Measurements from ENCODE around the gene C4orf36. TPM values are rescaled to one million over a fixed set of nuclear protein-coding genes. Genes with fewer than 3 reads are reported as not detected.

Gene C4orf36
- total RNA-seq, 1 experiment from 2014 or later, result 5.3 TPM

DNA sequence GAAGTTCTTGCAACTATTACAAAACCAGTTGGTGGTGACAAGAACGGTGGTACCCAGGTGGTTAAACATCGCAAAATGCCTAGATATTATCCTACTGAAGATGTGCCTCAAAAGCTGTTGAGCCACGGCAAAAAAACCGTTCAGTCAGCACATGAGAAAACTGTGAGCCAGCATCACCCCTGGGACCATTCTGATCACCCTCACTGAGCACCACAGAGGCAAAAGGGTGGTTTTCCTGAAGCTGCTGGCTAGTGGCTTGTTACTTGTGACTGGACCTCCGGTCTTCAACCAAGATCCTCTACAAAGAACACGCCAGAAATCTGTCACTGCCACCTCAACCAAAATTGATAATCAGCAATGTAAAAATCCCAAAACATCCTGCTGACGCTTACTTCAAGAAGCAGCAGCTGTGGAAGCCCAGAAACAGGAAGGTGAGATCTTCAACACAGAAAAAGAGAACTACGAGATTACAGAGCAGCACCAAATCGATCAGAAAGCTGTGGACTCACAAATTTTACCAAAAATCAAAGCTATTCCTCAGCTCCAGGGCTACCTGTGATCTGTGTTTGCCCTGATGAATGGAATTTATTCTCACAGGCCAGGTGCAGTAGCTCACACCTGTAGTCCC, 21.7 kb downstream of the C4orf36 start:
- H3K4me1 ChIP-seq (ENCODE audit: insufficient read depth, low read length, poor library complexity, severe bottlenecking), result no peaks in the 10 kb centered on the region
- POLR2A ChIA-PET (ENCODE audit: low non-redundant PET), result no interaction called here
- H3K36me3 ChIP-seq (ENCODE audit: insufficient read depth, low read length, poor library complexity, severe bottlenecking), result no peaks in the 10 kb centered on the region
- no peaks in the 10 kb centered on the region for H3K27me3 ChIP-seq (replicated peaks; ENCODE audit: insufficient read depth, low read depth, low read length, poor library complexity)
- DNase-seq (ENCODE audit: low spot score), result no peak
- CTCF ChIA-PET, result interaction anchor here (0.6 kb wide), 1 partner anchor 272 kb away, joined by 10 read pairs; no protein-coding TSS in a partner anchor
- H3K4me3 ChIP-seq (ENCODE audit: low read depth, low read length, poor library complexity, severe bottlenecking), result no peak overlapping the region
- H3K9me3 ChIP-seq (ENCODE audit: low read depth, low read length, poor library complexity, severe bottlenecking), result no peaks in the 10 kb centered on the region
- H3K27ac ChIP-seq (ENCODE audit: low read depth, low read length, poor library complexity, severe bottlenecking), result no peak overlapping the region
- intact Hi-C loops (cut with micrococcal nuclease; ENCODE audit: unreplicated experiment), result no loop called here
- TF ChIP-seq, protein P1, sequence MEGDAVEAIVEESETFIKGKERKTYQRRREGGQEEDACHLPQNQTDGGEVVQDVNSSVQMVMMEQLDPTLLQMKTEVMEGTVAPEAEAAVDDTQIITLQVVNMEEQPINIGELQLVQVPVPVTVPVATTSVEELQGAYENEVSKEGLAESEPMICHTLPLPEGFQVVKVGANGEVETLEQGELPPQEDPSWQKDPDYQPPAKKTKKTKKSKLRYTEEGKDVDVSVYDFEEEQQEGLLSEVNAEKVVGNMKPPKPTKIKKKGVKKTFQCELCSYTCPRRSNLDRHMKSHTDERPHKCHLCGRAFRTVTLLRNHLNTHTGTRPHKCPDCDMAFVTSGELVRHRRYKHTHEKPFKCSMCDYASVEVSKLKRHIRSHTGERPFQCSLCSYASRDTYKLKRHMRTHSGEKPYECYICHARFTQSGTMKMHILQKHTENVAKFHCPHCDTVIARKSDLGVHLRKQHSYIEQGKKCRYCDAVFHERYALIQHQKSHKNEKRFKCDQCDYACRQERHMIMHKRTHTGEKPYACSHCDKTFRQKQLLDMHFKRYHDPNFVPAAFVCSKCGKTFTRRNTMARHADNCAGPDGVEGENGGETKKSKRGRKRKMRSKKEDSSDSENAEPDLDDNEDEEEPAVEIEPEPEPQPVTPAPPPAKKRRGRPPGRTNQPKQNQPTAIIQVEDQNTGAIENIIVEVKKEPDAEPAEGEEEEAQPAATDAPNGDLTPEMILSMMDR (conservative IDR thresholded peaks at IDR 0.05; ENCODE audit: low read depth, low read length), result no peak
- no peak for TF ChIP-seq EZH2 (IDR thresholded peaks at IDR 0.05; ENCODE audit: borderline replicate concordance, low read depth, low read length, poor library complexity, severe bottlenecking)
- BruUV-seq (replicated peaks), result no TSS peak

DNA sequence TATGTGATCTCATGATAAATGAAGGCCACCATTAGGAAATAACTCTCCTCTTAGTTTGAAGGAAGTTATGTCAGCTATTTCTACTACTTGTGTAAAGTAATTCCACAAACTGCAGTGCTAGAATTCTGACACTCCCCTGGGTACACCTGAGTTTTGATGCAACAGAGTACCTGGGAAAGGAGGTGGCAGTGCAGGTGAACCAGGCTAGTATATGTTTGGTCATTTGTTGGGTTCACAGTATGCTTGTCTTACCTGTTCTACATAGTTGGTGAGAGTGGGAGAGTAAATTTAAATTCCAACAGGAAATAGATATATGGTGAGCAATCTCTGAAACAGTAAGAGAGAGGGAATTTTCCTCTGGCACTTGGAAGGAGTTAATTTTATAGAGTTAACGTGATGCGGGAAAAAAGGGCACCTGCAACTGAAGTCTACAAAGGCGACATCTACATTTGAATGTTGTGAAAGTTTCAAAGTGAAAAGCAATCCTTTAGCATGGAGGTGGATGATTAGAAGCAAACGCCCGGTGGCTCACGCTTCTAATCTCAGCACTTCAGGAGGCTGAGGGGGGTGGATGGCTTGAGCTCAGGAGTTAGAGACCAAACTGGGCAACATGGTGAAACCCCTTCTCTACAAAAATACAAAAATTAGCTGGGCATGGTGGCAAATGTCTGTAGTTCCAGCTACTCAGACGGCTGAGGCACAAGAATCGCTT, 34.7 kb downstream of the C4orf36 start:
- intact Hi-C loops (cut with micrococcal nuclease; ENCODE audit: unreplicated experiment), result no loop called here
- ChIA-PET POLR2A (ENCODE audit: low non-redundant PET) (no interaction called here), CTCF (no interaction called here)
- TF ChIP-seq, protein P1 (conservative IDR thresholded peaks at IDR 0.05; ENCODE audit: low read depth, low read length), result no peak
- TF ChIP-seq EZH2 (IDR thresholded peaks at IDR 0.05; ENCODE audit: borderline replicate concordance, low read depth, low read length, poor library complexity, severe bottlenecking), result no peak
- H3K36me3 ChIP-seq (ENCODE audit: insufficient read depth, low read length, poor library complexity, severe bottlenecking), result no peaks in the 10 kb centered on the region
- H3K27me3 ChIP-seq (replicated peaks; ENCODE audit: insufficient read depth, low read depth, low read length, poor library complexity), result no peaks in the 10 kb centered on the region
- no TSS peak for BruUV-seq (replicated peaks)
- no peak for DNase-seq (ENCODE audit: low spot score)
- H3K4me3 ChIP-seq (ENCODE audit: low read depth, low read length, poor library complexity, severe bottlenecking), result no peak overlapping the region
- H3K9me3 ChIP-seq (ENCODE audit: low read depth, low read length, poor library complexity, severe bottlenecking), result no peaks in the 10 kb centered on the region
- H3K27ac ChIP-seq (ENCODE audit: low read depth, low read length, poor library complexity, severe bottlenecking), result no peak overlapping the region
- no peaks in the 10 kb centered on the region for H3K4me1 ChIP-seq (ENCODE audit: insufficient read depth, low read length, poor library complexity, severe bottlenecking)

DNA sequence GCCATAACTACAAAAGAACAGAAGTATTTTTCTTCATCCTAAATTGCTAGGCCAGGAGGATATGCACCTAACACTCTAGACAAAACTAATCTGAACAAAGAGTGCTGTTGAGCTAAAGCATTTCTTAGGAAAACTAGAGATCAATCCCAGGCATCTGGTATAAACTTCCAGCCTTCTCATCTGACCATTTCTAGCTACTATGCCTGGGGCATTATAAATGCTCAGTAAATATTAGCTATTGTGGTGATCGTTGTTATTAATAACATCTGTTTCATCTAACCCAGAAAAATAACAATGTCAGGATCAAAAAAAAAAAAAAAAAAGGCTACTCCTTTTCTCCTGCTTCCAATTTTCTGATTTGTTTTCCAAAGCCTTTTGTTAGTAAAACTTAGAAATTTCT, 35.3 kb downstream of the C4orf36 start:
- ChIA-PET POLR2A (ENCODE audit: low non-redundant PET) (no interaction called here), CTCF (no interaction called here)
- no peaks in the 10 kb centered on the region for H3K9me3 ChIP-seq (ENCODE audit: low read depth, low read length, poor library complexity, severe bottlenecking)
- TF ChIP-seq, protein P1 (conservative IDR thresholded peaks at IDR 0.05; ENCODE audit: low read depth, low read length), result no peak
- TF ChIP-seq EZH2 (IDR thresholded peaks at IDR 0.05; ENCODE audit: borderline replicate concordance, low read depth, low read length, poor library complexity, severe bottlenecking), result no peak
- BruUV-seq (replicated peaks), result no TSS peak
- no peaks in the 10 kb centered on the region for H3K4me1 ChIP-seq (ENCODE audit: insufficient read depth, low read length, poor library complexity, severe bottlenecking)
- no peaks in the 10 kb centered on the region for H3K27me3 ChIP-seq (replicated peaks; ENCODE audit: insufficient read depth, low read depth, low read length, poor library complexity)
- intact Hi-C loops (cut with micrococcal nuclease; ENCODE audit: unreplicated experiment), result no loop called here
- H3K36me3 ChIP-seq (ENCODE audit: insufficient read depth, low read length, poor library complexity, severe bottlenecking), result no peaks in the 10 kb centered on the region
- H3K4me3 ChIP-seq (ENCODE audit: low read depth, low read length, poor library complexity, severe bottlenecking), result no peak overlapping the region
- DNase-seq (ENCODE audit: low spot score), result no peak
- no peak overlapping the region for H3K27ac ChIP-seq (ENCODE audit: low read depth, low read length, poor library complexity, severe bottlenecking)
